ENCODE results near the gene TOR2A. TPM values are rescaled to one million over a fixed set of nuclear protein-coding genes. Genes with fewer than 3 reads are reported as not detected.

TOR2A gene
- total RNA-seq, 1 donor from 2014 or later = 18.6 TPM

Other genes starting within 250 kb of the TOR2A start
- 16.0 and 16.8 TPM in 2 replicates for gene STXBP1, start 123.0 kb downstream of the TOR2A start, total RNA-seq
- 0.07 and 0.10 TPM in 2 replicates for gene CFAP157, start 28.3 kb downstream of the TOR2A start, total RNA-seq
- 10.1 and 11.0 TPM in 2 replicates for gene PTRH1, start 19.6 kb downstream of the TOR2A start, total RNA-seq
- gene TTC16, start 19.2 kb downstream of the TOR2A start, total RNA-seq = 0.22 and 0.41 TPM in 2 replicates
- gene SH2D3C, start 43.4 kb upstream of the TOR2A start, total RNA-seq = 76.4 and 77.6 TPM in 2 replicates
- gene CDK9, start 50.7 kb upstream of the TOR2A start, total RNA-seq = 111 and 113 TPM in 2 replicates
- gene FPGS, start 67.6 kb upstream of the TOR2A start, total RNA-seq = 89.5 and 94.8 TPM in 2 replicates
- 20.6 and 24.1 TPM in 2 replicates for gene ENG, start 119.4 kb upstream of the TOR2A start, total RNA-seq
- 58.5 and 60.2 TPM in 2 replicates for gene AK1, start 142.4 kb upstream of the TOR2A start, total RNA-seq
- gene ST6GALNAC6, start 164.3 kb upstream of the TOR2A start, total RNA-seq = 114 and 116 TPM in 2 replicates
- gene ST6GALNAC4, start 181.7 kb upstream of the TOR2A start, total RNA-seq = 28.4 and 32.2 TPM in 2 replicates
- 1.7 and 1.8 TPM in 2 replicates for gene PIP5KL1, start 195.5 kb upstream of the TOR2A start, total RNA-seq
- 51.3 and 53.8 TPM in 2 replicates for gene DPM2, start 202.6 kb upstream of the TOR2A start, total RNA-seq
- 175 and 186 TPM in 2 replicates for gene EEIG1, start 245.7 kb upstream of the TOR2A start, total RNA-seq